Activated CD4-positive, alpha-beta T cell treated with anti-CD3 and anti-CD28 coated beads for 1 hour (primary cell): Measurements from ENCODE around the gene ARHGAP18.

Experiments used
- DNase-seq: peaks from one replicate; pipeline ENCODE4 v3.0.0-alpha.2; 2020

ARHGAP18 gene

DNA sequence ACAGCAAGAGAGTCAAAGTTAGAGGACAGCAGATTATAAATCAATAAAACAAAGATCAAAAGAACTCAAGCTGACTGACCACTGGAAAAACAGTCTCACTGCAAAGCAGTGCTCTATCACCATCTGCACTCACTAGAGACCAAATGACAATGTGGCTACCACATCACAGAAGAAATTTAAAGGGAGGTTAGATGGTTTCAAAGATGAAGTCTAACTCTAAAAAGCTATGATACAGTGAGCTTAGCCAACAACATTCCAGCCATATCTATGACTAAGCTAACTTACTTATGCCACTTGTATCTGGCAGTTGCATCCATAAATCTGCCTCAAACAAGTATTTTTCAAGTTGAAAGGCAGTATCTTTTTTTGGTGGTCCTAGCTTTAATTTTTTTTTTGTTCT is 68.6 kb downstream of the ARHGAP18 start:
- DNase-seq, result no peak

DNA sequence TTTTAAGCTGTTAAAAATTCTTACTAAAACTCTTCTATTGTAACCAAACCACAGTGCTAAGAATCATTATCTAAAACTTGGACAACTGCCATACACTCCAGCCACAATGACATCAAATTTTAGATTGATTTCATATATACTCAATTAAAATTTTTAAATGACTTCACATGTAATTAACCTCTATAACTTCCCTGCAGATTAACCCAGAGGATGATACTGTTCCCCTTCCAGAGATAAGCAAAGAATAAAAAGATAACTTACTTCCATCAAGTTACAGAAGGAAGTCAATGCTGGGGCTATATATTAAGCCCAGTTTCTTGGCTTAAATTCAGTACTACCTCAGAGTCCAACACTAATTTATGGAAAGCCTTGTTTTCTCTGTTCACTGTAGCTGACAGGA is 71.3 kb downstream of the ARHGAP18 start:
- no peak for DNase-seq

DNA sequence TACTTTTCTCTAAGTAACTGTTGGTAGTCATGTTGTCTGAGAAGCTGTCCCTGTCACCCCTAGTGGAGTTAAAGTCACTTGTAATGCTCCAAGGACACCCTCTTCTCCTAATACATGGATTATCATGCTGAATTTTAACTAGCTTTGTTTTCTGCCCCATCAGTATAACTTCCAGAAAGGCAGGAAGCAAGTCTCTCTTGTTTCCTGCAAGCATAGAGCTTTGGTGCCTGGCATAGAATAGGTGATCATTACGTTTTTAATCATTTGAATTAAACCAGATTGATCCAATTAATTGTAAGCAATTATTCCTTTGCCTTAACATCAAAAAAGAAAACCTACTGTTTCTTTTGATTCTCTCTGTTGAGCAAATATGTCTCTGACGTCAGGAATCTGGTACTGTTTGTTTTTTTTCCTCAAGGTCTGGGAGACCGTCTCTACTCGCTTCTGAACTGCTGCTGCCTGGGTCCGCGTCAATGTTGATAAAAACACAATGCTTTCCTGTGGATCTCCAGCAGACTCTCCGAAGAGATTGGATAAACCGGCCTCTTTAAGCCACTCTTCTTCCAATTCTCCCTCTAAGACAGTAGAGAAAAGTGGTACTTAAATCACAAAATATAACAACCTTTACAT is 71.8 kb downstream of the ARHGAP18 start:
- no peak for DNase-seq

DNA sequence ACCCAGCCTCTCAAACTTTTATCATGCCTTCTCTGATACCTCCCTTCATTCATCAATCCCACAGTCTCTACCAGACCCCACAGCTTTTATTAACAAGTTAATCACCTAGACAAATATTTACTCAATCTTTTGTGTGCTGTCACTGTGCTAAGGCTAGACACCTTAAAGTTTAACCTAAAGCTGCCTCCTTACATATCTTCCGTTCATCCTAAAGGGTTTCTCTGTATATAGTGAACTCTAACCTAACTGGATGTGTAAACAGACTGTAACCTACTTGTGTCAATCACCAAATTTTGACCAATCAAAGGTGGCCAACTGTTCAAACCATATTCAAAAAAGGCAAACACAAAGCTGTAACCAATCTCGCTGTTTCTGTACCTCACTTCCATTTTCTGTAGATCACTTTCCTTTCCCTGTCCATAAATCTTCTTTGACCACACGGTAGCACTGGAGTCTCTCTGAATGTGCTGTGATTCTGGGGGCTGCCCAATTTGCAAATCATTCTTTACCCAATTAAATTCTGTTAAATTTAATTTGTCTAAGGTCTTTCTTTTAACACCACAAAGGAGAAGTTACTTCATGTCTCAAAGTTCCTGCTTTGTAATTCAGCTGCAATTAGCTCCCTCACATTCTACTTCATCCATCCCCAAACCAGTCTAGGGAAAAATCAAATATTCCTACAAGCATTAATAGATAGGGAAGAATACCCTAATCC is 72.5 kb downstream of the ARHGAP18 start:
- DNase-seq, result no peak

DNA sequence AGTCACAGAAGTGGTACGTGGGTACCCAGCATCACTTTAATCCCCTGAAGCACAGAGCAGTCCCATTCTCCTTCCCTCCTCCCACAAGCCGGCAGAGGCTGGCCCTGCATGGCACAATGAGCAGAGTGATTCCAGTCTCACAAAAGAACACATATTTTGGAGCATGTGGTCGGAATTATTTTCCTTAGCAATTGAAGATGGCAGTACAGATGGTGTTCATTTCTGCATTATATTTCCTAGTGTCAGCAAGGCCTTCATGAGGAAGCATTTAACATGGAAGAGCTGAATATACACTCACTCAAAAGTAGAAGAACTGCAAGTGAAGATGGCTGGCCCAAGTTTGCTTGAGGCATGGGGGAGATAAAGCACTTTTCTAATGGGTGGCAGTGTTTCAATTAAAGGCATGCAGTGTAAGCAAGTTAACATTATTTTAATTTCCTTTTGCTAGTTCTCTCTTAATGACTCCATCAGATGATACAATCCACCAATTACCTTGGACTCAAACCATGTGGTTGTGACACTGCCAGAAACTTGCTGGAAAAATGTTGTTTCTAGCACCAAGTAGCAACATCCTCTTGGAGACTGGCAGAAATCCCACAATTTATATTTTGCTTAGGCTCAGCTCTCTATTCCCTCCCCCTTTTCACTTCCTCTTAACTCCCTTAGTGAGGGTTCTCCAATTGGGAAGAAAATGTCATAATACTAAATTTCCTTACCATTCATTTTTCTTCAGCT is 74.4 kb downstream of the ARHGAP18 start:
- DNase-seq, result no peak

DNA sequence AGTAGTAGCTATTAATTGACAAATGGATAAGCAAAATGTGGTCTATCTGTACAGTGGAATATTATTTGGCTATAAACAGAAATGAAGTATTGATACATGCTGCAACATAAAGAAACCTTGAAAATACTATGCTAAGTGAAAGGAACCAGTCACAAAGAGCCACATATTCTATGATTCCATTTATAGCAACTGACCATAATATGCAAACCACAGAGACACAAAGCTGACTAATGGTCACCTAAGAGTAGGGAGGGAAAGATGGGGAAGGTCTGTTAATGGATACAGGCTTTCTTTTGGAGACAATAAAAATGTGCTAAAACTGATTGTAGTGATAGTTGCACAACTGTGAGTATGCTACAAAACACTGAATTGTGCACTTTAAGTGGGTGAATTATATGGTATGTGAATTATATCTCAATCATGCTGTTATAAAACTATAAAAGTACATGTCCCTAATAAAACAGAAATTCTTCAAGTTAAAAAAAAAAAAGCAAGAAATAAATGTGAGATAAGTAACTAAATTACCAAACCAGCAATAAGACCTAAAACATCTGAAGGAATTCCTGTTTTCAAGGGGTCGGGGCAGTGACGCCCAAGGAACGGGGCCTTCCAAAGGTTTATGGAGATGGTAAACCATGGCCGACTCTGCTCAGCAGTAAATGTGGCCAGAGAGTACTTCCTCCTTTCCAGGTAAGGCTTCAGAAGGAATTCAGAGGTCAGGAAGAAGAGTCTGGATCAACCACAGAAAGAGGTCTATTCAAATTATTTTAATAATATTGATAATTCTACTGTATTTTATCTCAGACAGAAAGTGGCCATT is 75.4 kb downstream of the ARHGAP18 start:
- no peak for DNase-seq

DNA sequence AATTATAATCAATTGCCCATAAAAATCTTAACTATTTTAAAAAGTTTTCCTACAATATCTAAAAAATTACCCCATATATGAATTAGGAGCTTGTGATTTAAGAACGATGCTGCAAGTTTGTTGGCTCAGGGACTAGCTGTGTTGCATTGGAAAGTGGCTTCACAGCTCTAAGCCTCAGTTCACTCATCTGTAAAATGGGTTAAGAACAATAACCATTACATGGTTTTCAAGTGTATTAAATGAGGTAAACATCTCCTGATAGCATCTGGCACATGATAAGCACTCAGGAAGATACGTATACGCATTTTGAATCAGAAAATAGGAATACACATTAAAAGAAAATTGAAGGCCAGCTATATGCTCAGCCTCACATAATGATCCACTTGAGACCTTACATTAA is 76.4 kb downstream of the ARHGAP18 start:
- no peak for DNase-seq

DNA sequence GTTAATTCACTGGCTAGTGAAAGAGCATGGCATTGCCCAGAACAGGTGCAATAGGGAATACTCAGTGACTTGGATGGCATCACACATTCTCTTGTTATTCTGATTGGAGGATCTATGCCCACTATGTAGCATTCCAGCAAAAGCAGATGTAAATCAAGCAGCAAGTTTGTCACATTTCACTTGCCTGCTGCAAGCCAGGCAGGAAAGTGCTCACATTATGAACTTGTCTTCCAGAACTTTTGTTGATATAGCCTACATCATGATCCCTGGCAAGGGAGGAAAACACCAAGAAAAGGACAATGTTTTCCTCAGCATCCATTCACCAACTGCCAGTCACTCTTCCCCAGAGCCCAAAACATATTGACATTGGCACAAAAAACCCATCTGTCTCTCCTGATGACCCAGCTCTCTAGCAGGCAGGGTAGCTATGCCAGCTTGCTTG is 77.8 kb downstream of the ARHGAP18 start:
- DNase-seq, result no peak

DNA sequence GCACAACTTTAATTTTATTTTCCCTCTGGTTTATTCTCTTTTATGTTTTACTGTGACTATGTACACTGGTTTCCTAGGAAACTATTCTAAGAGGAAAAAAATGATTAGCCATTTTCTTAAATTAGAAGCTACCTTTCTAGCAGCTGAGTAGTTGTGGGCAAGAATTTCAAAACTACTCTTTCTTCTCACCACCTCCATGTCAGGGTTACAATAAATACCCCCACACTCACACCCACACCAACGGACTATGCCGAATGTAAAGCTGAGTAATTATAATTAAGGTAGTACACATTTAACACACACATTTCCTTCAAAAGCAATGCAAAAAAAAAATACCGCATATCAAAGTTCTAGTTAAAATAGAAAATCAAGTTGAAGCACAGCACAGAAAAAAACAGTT is 78.9 kb downstream of the ARHGAP18 start:
- DNase-seq, result no peak

DNA sequence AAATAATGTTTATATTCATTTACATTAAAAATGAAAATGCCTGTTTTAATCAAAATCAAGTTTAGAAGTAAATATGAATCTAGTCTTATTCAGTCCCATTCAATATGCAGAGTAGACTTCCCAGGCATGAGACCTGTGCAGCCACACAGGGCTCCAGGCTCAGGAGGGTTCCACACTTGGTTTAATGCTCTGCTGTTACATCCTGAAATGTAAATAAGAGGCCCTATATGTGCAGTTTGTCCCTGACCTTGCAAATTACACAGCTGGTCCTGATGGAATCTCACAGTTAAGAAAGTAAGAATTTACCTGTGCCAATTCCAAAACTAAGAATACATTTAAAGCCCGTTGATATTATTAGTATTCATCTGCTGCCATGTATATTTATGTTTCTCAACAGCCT is 79.4 kb downstream of the ARHGAP18 start:
- no peak for DNase-seq

DNA sequence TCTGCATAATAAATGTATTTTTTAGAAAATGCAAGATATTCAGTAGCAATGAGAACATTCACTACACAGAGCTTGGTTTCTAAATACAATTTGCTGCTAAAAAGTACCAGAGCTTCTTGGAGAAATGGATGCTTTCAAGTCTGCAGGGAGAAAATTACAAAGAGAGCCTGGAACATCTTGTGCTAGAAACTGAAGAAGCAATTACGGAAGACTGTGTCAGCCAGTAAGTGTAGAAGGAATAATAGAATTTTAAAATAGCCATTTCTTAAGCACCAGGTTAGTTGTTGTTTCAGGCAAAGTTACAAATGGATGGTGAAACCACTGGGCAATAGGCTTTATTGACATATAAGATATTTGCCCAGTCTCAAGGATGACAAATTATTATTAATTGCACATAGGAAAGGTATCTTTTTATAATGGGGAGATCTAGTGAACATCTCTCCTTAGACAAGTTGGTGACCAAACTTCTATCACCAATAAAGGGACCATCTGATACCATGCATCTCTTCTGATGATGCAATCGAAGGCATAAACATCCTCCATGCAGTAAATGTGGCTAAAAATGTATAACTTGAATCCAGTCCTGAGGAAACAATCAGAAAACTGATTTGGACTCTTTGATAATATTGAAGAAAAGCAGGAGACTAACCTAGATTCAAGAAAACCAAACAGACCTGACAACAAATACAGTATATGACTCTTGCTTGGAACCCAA is 81.7 kb downstream of the ARHGAP18 start:
- no peak for DNase-seq

DNA sequence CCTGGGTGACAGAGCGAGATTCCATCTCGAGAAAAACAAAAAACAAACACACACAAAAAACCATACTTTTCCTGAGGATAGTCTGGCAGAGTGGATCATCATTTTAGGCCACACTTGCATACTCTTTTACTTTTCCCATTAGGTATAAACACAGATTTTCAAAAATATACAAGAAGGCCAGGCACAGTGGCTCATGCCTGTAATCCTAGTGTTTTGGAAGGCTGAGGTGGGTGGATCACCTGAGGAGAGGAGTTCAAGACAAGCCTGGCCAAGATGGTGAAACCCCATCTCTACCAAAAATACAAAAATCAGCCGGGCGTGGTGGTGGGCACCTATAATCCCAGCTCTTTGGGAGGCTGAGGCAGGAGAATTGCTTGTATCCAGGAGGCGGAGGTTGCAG is 85.5 kb downstream of the ARHGAP18 start:
- DNase-seq, result no peak

DNA sequence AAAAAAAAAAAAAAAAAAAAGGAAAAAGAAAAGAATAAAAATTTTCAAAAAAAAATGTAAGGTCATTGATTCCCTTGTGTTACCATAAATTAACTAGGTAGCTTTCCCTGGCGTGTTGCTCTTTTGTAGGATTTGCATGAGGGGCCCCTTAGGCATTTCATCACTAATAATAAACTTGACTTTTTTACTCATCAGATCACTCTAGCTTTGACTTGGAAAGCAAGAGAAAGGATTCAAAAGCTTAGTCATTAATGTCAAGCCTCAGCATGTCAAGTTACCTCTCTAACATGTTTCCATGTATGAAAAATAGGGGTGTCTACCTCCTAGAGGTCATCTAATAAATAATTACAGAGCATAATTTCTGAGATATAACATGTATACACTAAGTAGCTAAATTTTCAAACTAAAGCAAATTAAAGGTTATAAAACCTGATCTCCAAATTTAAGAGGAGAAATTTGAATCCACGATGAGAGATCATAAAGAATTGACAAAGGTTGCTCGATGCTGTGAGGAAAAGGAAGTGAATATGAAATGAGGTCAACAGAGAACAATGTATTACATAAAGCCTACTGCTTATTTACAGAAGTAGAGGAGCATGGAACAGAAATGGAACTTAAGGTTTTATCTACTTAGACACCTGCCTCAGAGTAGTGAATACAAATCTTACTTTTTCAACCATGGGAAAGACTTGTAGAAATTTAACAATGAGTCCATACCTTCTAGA is 86.8 kb downstream of the ARHGAP18 start:
- no peak for DNase-seq

DNA sequence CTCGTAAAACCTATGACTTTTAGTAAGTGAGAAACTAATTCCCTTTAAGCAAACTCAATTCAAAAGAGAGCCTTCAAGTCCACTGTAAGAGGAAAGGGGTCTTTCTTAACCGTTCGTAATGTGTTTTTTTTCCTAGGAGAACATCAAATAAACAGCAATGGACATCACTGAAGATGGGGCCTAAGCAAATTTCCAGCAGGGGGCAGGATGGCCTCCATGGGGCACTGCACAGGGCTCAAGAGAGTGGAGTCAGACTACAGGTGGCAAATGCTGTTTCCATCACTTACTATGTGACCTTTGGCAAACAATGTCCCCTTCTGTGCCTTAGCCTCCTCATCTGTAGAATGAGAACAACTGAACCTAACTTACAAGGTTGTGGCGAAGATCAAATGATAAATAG is 88.7 kb downstream of the ARHGAP18 start:
- no peak for DNase-seq

DNA sequence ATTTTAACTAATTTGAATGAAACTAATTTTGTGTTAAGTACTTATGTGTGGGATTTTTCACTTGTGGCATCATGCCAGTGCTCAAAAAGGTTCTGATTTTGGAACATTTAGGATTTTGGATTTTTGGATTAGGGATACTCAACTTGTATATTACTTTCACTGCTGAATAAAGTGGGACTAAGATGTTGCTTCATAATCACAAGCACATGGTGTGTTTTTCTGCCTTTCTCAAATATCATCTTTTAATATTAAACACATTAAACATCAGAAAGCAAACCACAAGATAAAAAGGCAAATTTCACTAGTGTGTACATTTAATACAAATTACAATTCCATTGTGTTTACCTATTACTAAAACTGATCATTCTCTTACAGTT is 89.8 kb downstream of the ARHGAP18 start:
- no peak for DNase-seq

DNA sequence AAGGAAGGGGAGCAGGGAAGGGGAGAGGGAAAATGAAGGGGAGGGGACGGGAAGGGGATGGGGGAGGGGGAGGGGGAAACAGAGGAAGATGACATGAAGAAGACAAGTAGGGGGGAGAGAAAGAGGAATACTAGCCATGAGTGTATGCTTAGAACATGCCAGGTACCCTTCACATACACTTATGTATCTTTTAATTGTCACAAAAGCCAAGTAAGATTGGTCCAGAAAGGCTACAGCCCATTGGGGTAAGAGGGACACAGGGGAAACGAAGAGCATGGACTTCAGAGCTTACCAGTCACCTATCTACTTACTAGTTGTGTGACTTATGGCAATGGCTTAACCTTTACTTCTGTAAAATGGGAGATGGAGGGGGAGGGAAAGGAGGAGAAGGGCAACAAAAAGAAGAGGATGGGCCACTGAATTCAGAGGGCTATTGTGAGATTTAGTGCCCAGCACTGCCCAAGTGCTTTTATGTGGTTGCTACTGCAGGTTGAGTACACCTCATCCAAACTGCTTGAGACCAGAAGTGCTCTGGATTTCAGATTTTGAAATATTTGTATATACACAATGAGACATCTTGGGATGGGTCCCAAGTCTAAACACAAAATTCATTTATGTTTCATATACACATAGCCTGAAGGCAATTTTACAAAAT is 90.3 kb downstream of the ARHGAP18 start:
- DNase-seq, result no peak

DNA sequence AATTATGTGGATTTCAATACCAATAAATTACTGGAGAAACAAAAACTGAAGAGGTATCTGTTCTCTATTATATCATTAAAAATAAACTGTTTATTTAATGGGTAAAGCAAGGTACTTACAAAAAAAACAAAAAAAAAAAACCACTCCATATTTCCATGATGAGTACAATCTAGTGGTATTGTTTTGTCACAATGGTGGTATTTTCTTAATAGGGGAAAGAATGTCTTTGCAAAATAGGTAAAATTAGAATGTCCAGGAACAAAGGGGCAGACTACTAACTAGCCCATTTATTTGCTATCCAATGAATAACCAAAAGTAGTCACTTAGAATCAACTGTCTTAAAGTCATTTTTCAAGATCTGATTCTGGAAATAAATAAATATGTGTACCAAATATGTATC is 92.0 kb downstream of the ARHGAP18 start:
- no peak for DNase-seq

DNA sequence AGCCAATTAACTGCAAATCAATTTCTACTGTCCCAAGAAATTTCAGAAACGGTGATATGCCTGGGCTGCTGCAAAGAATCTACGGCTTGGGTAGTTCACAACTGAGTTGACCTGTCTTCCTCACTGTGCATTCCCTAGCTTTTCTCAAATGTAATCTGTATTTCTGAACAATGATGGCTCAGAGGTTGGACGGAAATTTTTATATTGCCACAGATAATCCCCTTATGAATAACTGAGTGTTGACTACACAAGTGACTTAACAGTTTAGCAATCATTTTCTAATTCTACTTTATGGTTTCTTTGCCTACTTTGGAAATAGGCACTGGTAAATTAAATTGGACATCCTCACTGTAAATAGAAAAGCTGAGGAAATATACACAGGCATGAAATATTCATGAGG is 94.5 kb downstream of the ARHGAP18 start:
- DNase-seq, result no peak

DNA sequence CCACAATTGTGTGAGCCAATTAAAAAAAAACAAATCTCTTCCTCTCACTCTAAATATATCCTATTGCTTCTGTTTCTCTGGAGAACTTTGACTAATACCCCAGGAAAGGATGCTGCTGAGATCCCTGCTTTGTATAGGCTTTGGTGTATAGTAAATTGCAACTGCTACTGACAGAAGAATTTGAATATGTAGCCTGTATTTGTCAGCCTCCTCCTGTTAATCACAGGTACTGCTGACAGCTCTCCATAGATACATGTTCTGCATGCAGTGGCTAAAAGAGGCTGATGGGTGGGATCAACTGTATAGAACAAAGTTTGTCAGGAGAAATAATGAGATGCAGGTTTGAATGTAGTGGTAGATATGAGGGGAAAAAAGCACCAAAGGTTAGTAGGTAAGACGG is 95.0 kb downstream of the ARHGAP18 start:
- DNase-seq, result no peak

DNA sequence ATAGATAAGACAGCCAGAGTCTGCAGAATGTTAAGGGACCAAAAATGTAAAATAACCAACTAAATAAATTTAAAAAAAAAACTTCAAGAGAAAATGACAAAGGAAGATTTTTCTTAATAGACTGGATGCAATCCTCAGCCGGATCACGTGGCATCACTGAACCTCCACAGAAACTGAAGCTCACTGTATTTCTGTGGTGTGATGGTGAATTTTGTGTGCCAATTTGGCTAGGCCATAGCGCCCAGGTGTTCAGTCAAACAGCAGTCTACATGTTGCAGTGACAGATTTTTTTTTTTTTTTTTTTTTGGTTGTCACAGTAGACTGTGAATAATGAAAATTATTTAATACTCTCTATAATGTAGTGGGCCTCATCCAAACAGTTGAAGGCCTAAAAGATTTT is 95.5 kb downstream of the ARHGAP18 start:
- DNase-seq, result no peak

DNA sequence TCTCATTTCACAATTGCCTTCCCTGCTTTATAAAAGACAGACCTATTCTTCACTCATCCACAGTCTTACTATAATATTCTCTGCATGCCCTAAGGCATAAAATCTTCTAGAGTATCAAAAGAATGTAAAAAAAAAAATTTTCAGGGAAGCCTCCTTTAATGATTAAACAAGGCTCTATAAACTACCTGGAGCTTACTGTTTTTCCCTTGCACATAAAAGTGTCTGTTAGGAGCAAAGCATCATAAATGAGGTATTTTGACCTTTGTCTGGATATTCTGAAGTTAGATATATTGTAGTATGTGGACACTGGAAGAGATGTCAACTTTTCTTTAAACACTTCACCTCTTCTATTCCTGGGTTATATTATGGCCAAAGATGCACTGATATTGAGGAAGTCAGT is 97.5 kb downstream of the ARHGAP18 start:
- no peak for DNase-seq

DNA sequence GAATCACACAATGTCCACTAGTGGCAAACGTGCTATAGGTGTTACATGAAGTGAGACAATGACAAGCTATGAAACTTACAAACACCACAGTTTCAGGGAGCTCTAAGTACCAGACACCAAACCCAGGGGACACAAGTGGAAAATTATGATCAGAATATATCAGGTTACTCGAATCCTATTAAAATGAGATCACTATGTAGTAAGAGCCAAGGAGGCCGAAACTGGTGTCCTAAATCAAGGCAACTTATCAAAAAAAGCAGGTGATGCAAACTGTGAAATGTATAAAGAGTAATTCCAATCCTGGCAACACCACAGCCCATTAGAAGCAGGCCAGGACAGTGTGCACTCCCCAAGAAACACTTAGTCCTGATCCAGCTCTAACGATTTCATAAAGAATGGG is 100.3 kb downstream of the ARHGAP18 start:
- no peak for DNase-seq
